Testis (tissue), 2 donors: Measurements from ENCODE around the gene FSTL5.

Experiments used
- CTCF ChIP-seq, 3 experiments: fragments of 450-650 bp in 2 of 3; fragments of 200-600 bp in 1 of 3; sonication (generic) in 1 of 3; IDR thresholded peaks; one replicate each; pipeline ENCODE4 v1.5.1; 2016 to 2019; ENCODE audit warnings: antibody characterized with exemption in 3 of 3, mild to moderate bottlenecking in 2 of 3, moderate library complexity in 1 of 3
- POLR2A ChIP-seq: fragments of 450-650 bp; IDR thresholded peaks from one replicate; pipeline ENCODE4 v1.6.1; 2017; ENCODE audit warnings: antibody characterized with exemption, mild to moderate bottlenecking, moderate library complexity

GRCh38 chr4:161916035-161916434, 247.8 kb downstream of the FSTL5 start:
- TF ChIP-seq CTCF (IDR thresholded peaks at IDR 0.05) (no peak), POLR2A (no peak)
